HL-60 (cell line): ENCODE measurements around the gene CFHR5.

Experiments used
- DNase-seq, 2 experiments: peaks; one replicate each; pipeline ENCODE4 v3.0.0-alpha.2; 2010 to 2020; ENCODE audit warnings: low read depth in 1 of 2, low spot score in 1 of 2
- H3K27ac ChIP-seq: fragments of 250-450 bp; sonication (Bioruptor Pico); replicated peaks from 2 replicates; pipeline ENCODE4 v1.5.1; 2020; ENCODE audit warnings: mild to moderate bottlenecking, moderate library complexity
- H3K27me3 ChIP-seq: fragments of 250-450 bp; sonication (Bioruptor Pico); 2 replicates; pipeline ENCODE4 v1.5.1; 2021; ENCODE audit warnings: mild to moderate bottlenecking, moderate library complexity; ENCODE audit not compliant: insufficient read depth, poor library complexity, severe bottlenecking
- H3K4me3 ChIP-seq: replicated peaks from 2 replicates; pipeline ENCODE4 v1.5.1; 2011; ENCODE audit warnings: mild to moderate bottlenecking, control low read depth, low read length; ENCODE audit not compliant: insufficient read depth
- GABPA ChIP-seq: IDR thresholded peaks from 2 replicates; pipeline ENCODE4 v1.6.1; 2012; ENCODE audit warnings: low read depth
- POLR2AphosphoS5 ChIP-seq: IDR thresholded peaks from 2 replicates; pipeline ENCODE4 v1.6.1; 2012; ENCODE audit warnings: low read depth
- REST ChIP-seq: IDR thresholded peaks from 2 replicates; pipeline ENCODE4 v1.6.1; 2012; ENCODE audit warnings: low read depth; ENCODE audit not compliant: insufficient replicate concordance
- SPI1 ChIP-seq: IDR thresholded peaks from 2 replicates; pipeline ENCODE4 v1.6.1; 2012; ENCODE audit warnings: low read depth, mild to moderate bottlenecking, borderline replicate concordance
- TF ChIP-seq, protein P1 (sequence below): IDR thresholded peaks from one replicate; pipeline ENCODE4 v1.5.1; 2011; ENCODE audit warnings: low read length, control low read depth, inconsistent platforms; ENCODE audit not compliant: insufficient read depth

The CFHR5 gene

GRCh38 chr1:196993916-196994315, 16.6 kb downstream of the CFHR5 start:
- H3K27me3 ChIP-seq: no peaks in the 10 kb centered on the region
- TF ChIP-seq REST (no peak), POLR2AphosphoS5 (no peak), SPI1 (no peak), GABPA (no peak)
- TF ChIP-seq, protein P1, sequence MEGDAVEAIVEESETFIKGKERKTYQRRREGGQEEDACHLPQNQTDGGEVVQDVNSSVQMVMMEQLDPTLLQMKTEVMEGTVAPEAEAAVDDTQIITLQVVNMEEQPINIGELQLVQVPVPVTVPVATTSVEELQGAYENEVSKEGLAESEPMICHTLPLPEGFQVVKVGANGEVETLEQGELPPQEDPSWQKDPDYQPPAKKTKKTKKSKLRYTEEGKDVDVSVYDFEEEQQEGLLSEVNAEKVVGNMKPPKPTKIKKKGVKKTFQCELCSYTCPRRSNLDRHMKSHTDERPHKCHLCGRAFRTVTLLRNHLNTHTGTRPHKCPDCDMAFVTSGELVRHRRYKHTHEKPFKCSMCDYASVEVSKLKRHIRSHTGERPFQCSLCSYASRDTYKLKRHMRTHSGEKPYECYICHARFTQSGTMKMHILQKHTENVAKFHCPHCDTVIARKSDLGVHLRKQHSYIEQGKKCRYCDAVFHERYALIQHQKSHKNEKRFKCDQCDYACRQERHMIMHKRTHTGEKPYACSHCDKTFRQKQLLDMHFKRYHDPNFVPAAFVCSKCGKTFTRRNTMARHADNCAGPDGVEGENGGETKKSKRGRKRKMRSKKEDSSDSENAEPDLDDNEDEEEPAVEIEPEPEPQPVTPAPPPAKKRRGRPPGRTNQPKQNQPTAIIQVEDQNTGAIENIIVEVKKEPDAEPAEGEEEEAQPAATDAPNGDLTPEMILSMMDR: no peak
- no peak for DNase-seq

DNA sequence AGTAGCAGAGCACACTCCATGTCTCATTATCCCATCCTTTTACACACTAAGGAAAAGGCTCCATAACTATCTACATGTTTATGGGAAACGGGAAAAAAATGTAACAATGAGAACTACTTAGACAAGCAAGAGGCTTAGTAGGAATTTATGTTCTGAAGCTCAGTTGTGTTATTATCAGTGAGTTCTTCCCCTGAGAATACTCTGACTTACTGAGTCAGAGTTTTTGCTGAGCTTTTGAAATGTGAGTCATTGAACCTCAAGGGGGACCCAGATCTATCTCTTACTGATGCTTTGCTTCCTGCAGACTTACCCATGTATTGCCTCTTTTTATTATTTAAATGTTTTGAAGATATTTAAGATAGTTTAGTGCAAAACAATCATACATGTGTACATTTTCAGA, 20.1 kb downstream of the CFHR5 start:
- Histone ChIP-seq H3K27me3 (no peaks in the 10 kb centered on the region), H3K27ac (no peak overlapping the region), H3K4me3 (no peak overlapping the region)
- DNase-seq: no peak
- TF ChIP-seq REST (no peak), SPI1 (no peak), POLR2AphosphoS5 (no peak), GABPA (no peak)
- TF ChIP-seq, protein P1: no peak

More at GRCh38 chr1:196993916-196994315, 16.6 kb downstream of the CFHR5 start:
- Histone ChIP-seq H3K27ac (no peak overlapping the region), H3K4me3 (no peak overlapping the region)

GRCh38 chr1:197001828-197002227, 24.5 kb downstream of the CFHR5 start:
- no peak for TF ChIP-seq POLR2AphosphoS5
- Histone ChIP-seq H3K4me3 (no peak overlapping the region), H3K27ac (no peak overlapping the region), H3K27me3 (no peaks in the 10 kb centered on the region)
- DNase-seq: no peak

- TF ChIP-seq GABPA (no peak), POLR2AphosphoS5 (no peak), REST (no peak), SPI1 (no peak)
- TF ChIP-seq, protein P1: no peak
- no peak for DNase-seq
- Histone ChIP-seq H3K27ac (no peak overlapping the region), H3K4me3 (no peak overlapping the region), H3K27me3 (no peaks in the 10 kb centered on the region)
Measured at GRCh38 chr1:197003132-197003531, 25.8 kb downstream of the CFHR5 start.
